ENCODE data around the gene IRAK4.

The IRAK4 gene

DNA sequence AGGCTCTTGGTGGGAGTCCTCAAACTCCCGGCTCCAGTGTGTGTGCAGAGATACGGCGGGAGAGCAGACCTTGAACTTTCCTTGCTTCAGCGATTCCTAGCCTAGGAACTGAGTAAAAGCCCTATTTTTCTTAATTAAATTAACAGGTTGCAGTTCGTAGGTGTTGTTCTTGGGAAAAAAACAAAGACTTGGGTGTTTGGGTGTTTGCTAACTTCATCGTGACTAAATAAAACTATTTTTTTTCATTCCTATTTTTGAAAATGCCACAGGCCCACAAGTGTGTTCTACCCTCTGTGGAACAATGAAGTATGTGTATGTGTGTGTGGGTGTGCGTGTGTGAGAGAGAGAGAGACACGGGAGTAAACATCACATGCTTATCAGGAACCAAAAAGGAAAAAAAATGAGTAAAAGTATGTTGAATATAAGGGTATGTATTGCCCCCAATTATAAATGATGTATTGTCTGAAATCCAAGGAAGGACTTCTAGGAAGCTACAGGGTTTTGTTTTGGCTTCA is 77.8 kb downstream of the IRAK4 start:
- no peak for DNase-seq (ENCODE audit: low read depth in 2 of 2)
